NCI-H2196 (cell line): ENCODE results near the gene GPSM3.
"Not testable (repeated sequence)": the region's sequence is repeated elsewhere in the genome, so short reads cannot be mapped to it uniquely, and the experiment has no call there.

Experiments
- DNase-seq: peaks from one replicate; lab custom pipeline; 2025; ENCODE audit not compliant: unreplicated experiment; lab: John Stamatoyannopoulos, UW

The GPSM3 gene

GRCh38 chr6:32188381-32189068, 3.9 kb downstream of the GPSM3 start:
- no peak for DNase-seq

DNA sequence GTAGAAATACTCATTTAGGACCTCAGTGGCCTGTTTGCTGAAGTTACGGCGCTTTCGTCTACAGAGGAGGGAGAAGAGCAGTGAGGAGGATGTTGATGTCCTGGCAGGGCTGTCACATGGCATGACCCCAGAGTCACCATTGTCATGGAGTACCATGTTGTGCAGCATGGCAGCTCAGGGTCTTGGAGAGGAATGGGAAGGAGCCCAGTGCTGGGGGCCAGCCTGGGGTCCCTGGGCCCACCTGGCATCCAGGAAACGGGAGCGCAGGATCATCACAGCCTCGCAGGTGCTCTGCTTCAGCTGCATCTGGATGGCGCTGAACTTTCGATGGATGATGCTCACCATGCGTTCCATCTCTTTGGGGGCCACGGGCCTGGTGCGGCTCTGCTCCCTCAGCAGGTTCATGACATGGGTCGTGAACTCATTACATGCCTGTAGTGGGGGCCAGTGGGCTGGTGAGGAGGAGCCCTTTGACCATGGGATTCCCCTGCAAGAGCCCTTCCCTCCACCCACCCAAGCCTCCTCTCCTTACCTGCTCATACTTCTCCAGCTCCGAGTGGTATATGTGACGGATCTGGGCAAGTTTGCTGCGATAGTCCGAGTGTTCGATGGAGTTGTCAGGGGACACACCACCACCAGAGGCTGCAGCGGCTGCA, 4.6 kb downstream of the GPSM3 start:
- not testable (repeated sequence) for DNase-seq

GRCh38 chr6:32187009-32187709, 5.3 kb downstream of the GPSM3 start:
- no peak for DNase-seq

DNA sequence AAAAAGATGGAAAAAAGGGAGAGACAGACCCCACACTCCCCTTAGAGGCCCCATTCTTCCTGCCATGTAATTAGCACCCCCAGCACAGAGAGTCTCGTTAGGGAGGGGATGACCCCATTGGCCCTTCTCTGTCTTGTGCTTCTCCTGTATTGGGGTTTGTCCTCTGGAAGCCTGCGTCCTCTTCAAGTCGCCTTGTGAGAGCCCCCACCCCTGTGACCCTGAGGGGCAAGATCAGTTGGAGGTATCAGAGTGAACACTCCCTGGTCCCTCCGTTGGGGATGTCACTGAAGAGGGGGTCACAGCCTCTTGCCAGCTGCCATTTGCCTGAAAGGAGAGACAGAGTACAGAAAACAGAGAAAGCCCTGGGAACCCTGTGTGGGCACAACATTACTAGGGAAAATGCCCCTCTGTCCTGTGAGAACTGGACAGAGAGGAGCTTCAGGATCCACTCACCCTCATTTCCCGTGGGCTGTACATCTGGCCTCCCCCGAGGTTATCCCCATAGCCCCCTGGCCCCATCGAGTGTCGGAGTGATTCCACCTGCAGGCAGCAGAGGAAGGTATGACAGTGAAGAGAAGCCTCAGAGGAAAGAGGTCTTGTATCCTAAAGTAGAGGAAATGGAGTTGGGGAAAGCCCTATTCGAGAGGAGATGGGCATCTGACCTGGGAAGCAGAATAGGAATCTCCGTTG, 6.1 kb downstream of the GPSM3 start:
- not testable (repeated sequence) for DNase-seq

DNA sequence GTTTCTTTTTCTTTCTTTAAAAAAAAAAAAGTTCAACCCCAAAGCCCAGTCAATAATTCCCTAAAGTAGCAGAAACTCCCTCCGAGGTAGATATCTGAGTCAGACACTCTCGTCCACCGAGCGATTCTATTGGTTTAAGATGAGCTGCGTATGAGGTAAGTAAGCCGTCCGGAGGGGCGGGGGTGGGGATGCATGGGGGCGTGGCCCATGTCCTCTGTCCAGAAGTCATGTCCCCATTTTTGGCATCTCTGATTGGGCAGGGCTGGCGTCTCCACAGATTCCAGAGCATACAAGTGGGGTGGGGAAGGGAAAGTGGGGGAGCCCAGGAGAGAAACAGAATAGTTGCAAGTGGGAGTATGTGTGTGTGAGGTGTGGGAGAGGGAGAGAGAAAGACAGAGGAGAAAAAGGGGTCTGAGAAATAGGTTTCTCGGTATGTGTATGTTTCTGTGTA, 6.7 kb downstream of the GPSM3 start:
- DNase-seq = peak; percentile 17

- no peak for DNase-seq
Observed at GRCh38 chr6:32184084-32184640, 8.3 kb downstream of the GPSM3 start, which contains the start of gene AGER. Gene AGER, minus strand, starts transcription at chr6:32184253. Its CDS starts 31 bp downstream, at chr6:32184222.

GRCh38 chr6:32183483-32184083, 8.9 kb downstream of the GPSM3 start:
- no peak for DNase-seq

GRCh38 chr6:32183030-32183429, 9.4 kb downstream of the GPSM3 start:
- no peak for DNase-seq

DNA sequence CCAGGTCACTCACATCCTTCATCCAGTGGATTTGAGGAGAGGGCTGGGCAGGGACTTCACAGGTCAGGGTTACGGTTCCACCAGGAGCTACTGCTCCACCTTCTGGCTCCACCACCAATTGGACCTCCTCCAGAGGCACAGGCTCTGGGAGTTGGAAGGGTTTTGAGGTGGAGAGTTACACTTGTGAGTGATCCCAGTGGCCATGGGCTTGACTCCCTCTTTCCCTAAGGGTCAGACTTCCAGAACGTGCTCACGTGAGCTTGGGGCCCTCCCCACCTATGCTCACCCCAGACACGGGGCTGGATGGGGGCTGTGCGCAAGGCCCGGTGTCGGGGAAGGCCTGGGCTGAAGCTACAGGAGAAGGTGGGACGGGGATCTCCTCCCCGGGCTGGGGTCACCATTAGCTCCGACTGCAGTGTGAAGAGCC, 9.9 kb downstream of the GPSM3 start:
- no peak for DNase-seq

GRCh38 chr6:32181915-32182529, 10.4 kb downstream of the GPSM3 start:
- DNase-seq = no peak

DNA sequence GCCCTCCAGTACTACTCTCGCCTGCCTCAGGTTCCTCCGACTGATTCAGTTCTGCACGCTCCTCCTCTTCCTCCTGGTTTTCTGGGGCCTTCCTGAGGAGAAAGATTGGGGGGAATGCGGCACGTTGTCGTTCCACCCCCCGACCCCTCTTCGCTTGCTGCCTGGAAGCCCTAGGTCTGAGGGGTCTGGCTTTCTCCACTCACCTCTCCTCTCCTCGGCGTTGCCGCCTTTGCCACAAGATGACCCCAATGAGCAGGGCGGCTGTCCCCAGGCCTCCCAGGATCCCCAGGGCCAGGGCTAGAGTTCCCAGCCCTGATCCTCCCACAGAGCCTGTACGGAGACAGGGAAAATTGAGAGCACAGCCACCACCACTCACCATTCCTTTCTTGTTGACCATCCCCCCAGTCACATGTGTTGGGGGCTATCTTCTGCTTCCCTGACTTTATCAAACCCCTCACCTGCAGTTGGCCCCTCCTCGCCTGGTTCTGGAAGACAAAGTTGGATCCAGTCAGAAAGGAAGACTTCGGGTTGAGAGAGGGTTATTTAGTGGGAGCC, 11.2 kb downstream of the GPSM3 start:
- DNase-seq = no peak

- no peak for DNase-seq
Observed at GRCh38 chr6:32179766-32180405, 12.6 kb downstream of the GPSM3 start.

GRCh38 chr6:32178547-32179440, 13.6 kb downstream of the GPSM3 start:
- no peak for DNase-seq

- DNase-seq = peak; percentile 99
Observed at GRCh38 chr6:32177788-32178546, 14.5 kb downstream of the GPSM3 start, which contains the start of gene RNF5. Gene RNF5, plus strand, starts transcription at chr6:32178405. Its CDS starts 107 bp downstream, at chr6:32178512.

DNA sequence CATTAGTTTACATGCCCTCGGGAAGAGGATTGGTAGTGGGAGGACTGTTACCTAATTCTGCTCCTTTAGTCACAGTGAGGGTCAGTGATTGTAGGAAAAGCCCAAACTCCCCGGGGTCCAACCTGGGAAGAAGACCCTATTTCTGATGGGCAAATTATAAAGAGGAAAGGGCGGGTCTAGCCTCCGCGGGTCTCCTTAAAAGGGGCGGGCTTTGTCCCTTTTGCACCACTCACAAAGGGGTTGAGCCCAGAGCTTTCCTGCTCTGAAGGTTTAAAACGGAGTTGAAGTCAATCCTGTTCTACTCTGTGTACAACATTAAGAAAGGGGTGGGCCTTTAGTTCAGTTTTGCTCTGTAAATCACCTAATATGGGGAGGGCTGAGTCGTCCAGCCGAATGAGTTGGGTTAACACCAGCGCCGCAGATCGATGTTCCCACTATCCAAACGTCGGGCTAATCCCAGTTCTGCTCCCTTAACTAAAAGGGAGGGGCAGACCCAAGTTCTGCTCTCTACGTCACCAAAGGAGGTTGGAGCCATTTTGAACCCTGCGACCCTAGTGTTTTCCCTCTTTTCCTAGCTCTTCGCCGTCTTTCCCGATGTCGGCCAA, 15.2 kb downstream of the GPSM3 start:
- peak; percentile 85 for DNase-seq

DNA sequence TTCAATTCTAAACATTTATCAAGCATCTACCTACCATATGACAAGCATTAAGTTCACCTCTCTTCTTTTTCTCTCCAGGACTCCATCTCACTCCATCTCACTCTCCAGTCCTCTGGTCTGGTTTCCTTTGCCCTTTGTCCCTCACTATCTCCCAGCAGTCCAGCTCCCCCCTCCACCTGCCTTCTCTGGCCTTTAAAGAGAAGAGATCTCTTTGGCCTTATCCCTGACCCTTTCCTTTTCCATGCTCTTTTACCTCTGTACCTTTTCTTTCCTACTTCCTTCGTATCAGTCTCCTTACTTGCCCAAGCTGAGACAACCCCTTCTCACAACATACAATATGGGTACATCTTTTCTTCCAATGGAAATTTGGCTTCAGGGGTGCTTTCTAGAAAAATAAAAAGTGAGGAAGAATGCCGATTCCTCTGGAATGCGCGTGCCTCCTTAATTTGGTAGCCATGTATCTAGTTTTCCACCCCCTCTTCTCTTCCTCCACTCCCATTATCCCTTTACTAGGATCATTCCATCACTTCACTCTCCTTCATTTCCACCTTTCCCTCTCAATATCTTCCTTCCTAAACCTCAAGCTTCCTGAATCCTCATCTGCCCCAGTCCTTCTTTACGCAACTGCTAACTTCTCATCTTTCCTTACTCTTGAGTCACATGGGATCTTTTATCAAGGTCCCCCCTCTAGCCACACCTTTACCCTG, 15.8 kb downstream of the GPSM3 start:
- DNase-seq = peak; percentile 68
